ENCODE measurements around the gene IP6K1.
"Not testable (repeated sequence)": the region's sequence is repeated elsewhere in the genome, so short reads cannot be mapped to it uniquely, and the experiment has no call there.

DNA sequence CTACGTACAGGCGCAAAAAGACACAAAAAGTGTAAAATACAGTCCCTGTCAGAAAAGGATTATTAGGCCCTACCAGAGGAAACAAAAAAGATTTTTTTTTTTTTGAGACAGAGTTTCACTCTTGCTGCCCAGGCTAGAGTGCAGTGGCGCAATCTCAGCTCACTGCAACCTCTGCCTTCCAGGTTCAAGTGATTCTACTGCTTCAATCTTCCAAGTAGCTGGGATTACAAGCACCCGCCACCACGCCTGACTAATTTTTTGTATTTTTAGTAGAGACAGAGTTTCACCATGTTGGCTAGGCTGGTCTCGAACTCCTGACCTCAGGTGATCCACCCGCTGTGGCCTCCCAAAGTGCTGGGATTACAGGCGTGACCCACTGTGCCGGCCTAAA lies 5.4 kb downstream of the IP6K1 start:
- TF ChIP-seq ZNF776 (tag by site-specific recombination; IDR thresholded peaks at IDR 0.05; ENCODE audit: borderline replicate concordance); ZNF561 (tag by site-specific recombination; IDR thresholded peaks at IDR 0.05; ENCODE audit: borderline replicate concordance); ZNF549 (tag by site-specific recombination; IDR thresholded peaks at IDR 0.05); ZFP37 (tag by site-specific recombination; IDR thresholded peaks at IDR 0.05); KLF1 (tag by site-specific recombination; IDR thresholded peaks at IDR 0.05); ZNF324 (tag by site-specific recombination; IDR thresholded peaks at IDR 0.05); ZBTB7A (tag by site-specific recombination; IDR thresholded peaks at IDR 0.05; ENCODE audit: low read depth); MEIS1 (CRISPR knock-in tag; IDR thresholded peaks at IDR 0.05; ENCODE audit: borderline replicate concordance); ZNF274 (IDR thresholded peaks at IDR 0.05; ENCODE audit: low read length); ZNF274 (tag by site-specific recombination; IDR thresholded peaks at IDR 0.05; ENCODE audit: borderline replicate concordance): not testable (repeated sequence)
- TF ChIP-seq, protein P1, sequence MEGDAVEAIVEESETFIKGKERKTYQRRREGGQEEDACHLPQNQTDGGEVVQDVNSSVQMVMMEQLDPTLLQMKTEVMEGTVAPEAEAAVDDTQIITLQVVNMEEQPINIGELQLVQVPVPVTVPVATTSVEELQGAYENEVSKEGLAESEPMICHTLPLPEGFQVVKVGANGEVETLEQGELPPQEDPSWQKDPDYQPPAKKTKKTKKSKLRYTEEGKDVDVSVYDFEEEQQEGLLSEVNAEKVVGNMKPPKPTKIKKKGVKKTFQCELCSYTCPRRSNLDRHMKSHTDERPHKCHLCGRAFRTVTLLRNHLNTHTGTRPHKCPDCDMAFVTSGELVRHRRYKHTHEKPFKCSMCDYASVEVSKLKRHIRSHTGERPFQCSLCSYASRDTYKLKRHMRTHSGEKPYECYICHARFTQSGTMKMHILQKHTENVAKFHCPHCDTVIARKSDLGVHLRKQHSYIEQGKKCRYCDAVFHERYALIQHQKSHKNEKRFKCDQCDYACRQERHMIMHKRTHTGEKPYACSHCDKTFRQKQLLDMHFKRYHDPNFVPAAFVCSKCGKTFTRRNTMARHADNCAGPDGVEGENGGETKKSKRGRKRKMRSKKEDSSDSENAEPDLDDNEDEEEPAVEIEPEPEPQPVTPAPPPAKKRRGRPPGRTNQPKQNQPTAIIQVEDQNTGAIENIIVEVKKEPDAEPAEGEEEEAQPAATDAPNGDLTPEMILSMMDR (tag by site-specific recombination; IDR thresholded peaks at IDR 0.05), result not testable (repeated sequence)
- TF ChIP-seq, protein P2, sequence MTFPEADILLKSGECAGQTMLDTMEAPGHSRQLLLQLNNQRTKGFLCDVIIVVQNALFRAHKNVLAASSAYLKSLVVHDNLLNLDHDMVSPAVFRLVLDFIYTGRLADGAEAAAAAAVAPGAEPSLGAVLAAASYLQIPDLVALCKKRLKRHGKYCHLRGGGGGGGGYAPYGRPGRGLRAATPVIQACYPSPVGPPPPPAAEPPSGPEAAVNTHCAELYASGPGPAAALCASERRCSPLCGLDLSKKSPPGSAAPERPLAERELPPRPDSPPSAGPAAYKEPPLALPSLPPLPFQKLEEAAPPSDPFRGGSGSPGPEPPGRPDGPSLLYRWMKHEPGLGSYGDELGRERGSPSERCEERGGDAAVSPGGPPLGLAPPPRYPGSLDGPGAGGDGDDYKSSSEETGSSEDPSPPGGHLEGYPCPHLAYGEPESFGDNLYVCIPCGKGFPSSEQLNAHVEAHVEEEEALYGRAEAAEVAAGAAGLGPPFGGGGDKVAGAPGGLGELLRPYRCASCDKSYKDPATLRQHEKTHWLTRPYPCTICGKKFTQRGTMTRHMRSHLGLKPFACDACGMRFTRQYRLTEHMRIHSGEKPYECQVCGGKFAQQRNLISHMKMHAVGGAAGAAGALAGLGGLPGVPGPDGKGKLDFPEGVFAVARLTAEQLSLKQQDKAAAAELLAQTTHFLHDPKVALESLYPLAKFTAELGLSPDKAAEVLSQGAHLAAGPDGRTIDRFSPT (tag by site-specific recombination; IDR thresholded peaks at IDR 0.05), result not testable (repeated sequence)
- TF ChIP-seq, protein P3, sequence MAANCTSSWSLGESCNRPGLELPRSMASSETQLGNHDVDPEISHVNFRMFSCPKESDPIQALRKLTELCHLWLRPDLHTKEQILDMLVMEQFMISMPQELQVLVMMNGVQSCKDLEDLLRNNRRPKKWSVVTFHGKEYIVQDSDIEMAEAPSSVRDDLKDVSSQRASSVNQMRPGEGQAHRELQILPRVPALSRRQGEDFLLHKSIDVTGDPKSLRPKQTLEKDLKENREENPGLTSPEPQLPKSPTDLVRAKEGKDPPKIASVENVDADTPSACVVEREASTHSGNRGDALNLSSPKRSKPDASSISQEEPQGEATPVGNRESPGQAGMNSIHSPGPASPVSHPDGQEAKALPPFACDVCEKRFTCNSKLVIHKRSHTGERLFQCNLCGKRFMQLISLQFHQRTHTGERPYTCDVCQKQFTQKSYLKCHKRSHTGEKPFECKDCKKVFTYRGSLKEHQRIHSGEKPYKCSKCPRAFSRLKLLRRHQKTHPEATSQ (tag by site-specific recombination; IDR thresholded peaks at IDR 0.05), result not testable (repeated sequence)
- TF ChIP-seq, protein P4, sequence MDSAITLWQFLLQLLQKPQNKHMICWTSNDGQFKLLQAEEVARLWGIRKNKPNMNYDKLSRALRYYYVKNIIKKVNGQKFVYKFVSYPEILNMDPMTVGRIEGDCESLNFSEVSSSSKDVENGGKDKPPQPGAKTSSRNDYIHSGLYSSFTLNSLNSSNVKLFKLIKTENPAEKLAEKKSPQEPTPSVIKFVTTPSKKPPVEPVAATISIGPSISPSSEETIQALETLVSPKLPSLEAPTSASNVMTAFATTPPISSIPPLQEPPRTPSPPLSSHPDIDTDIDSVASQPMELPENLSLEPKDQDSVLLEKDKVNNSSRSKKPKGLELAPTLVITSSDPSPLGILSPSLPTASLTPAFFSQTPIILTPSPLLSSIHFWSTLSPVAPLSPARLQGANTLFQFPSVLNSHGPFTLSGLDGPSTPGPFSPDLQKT (IDR thresholded peaks at IDR 0.05; ENCODE audit: borderline replicate concordance, low read depth, low read length), result not testable (repeated sequence)
- TF ChIP-seq, protein P5, sequence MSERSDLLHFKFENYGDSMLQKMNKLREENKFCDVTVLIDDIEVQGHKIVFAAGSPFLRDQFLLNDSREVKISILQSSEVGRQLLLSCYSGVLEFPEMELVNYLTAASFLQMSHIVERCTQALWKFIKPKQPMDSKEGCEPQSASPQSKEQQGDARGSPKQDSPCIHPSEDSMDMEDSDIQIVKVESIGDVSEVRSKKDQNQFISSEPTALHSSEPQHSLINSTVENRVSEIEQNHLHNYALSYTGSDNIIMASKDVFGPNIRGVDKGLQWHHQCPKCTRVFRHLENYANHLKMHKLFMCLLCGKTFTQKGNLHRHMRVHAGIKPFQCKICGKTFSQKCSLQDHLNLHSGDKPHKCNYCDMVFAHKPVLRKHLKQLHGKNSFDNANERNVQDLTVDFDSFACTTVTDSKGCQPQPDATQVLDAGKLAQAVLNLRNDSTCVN (tag by site-specific recombination; optimal IDR thresholded peaks at IDR 0.05), result not testable (repeated sequence)
